DMS153 (cell line): Measurements from ENCODE around the gene DOCK9.
"Not testable (repeated sequence)": the region's sequence is repeated elsewhere in the genome, so short reads cannot be mapped to it uniquely, and the experiment has no call there.

Experiments
- DNase-seq: peaks from one replicate; lab custom pipeline; 2025; lab: John Stamatoyannopoulos, UW

Gene DOCK9

DNA sequence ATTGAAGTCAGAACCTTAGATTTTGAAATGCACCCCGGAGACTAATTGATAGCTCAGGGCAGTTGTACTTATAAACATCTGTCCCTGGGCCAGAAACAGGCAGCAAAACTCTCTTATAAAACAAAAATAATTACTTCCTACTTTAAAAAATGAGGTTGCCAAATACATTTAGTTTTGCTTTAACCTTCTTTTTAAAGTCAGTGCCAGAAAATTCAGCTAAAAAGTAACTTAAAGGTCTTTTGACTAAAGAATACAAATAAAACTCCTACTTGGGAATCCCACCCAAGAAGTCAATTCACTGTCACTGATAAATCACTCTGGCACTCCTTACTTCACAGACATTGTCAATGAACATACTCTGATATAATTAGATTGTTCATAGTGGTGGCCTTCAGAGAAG lies 60.7 kb downstream of the DOCK9 start:
- DNase-seq, result no peak

DNA sequence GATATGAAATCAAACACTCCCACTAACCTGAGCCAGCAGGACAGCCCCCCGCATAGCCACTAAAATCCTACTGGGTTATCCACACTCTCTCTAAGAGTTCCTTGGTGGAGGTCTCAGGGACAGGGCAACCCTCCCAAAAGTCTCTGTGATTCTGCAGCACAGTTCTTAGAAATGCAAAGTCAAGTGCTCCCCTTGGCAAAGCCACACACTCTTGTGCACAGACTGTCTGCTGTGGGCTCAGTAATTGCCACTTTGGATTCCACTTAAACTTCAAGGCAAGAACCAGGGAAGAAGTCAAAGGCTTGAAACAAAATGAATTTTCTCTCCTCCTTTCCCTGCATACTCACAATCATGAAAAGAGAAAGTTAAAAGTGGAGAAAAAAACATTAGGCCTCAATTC lies 61.5 kb downstream of the DOCK9 start:
- DNase-seq, result no peak

DNA sequence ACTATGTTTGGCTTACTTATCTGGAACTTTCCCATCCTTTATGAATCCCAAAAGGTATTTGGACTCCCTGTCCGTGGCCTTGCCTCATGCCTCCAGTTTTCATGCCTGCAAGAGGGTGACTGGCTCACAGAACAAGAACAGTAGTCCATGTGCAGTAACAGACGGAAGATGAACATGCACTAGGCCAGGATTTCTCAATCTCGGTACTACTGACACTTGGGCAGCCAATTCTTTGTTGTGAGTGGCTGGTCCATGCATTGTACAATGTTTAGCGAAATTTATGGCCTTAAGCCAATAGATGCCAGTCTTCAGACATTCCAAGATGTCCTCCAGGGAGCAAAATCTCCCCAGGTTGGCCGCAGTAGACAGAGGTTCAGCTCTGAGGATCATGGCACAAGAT lies 61.9 kb downstream of the DOCK9 start:
- no peak for DNase-seq

DNA sequence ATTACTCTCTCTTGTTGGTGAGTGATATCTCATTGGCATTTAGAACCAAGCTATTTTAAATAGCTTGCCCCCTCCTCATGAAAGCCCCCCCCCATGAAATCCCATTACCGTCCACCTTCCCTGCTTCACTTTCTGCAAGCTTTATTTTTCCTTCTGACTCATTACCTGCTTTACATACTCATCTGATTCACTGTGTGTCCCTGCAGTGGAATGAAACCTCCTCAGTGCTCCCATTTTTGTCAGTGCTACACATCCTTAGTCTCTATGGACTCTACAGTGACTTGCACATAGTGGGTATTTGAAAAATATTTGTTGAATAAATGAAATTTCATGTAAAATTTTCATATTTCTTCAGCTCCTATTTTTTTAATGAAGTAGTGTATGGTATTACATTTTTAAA lies 62.3 kb downstream of the DOCK9 start:
- no peak for DNase-seq

DNA sequence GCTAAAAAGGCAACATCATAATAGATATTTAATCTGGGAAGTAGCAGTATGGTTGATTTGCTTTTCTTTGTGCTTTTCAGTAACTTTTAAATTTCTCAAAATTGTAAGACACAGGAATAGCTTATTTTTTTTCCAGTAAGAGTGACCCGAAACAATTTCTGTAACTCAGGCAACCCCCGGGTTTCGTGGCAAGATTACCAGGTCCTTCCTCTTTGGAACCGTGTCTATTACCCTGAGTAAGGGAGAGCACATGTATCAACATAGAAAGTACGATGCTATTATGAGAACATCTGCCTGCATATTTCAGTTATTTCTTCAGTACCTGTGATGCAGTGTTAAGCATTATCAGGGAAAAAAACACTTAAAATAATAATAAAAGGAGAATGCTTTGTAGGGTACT lies 64.1 kb downstream of the DOCK9 start:
- DNase-seq, result no peak

DNA sequence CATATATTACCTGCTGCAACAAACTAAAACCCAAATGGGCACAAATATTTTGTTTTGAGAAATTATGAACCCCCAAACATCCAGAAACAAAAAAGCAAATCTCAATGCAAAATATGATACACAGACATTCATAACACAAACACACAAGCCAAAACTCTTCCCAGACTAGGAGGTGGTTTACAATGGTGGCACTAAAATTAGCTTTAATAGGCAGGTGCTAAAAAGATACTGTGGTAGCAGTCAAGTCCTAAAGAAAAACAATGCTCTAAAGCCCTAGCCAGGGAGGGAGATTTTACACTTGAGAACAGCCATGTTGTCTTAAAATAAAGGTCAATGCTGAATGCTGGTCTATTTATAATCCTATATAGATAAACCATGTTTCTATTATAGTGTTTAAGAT lies 65.0 kb downstream of the DOCK9 start:
- DNase-seq, result no peak

DNA sequence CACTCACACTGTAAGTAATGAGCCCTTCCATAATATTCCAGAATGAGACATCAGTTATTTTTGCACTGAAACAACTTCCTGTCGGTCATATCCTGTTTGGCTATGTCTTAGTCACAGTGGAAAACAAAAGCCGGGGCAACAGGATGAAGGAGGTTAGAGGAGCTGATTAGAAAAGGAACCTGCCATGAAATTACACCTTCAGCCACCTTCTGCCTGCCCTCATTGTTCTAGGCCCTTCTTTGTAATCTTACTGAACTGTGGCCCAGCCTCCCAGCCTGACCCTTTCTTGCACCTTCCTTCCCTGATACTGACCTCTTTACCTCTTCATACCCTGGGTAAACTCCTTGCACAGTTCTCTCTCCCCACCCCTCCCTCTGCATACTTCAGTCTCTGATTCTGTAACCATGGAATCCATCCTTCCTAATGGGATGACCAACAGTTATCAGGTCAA lies 67.3 kb downstream of the DOCK9 start:
- DNase-seq, result peak; percentile 28

DNA sequence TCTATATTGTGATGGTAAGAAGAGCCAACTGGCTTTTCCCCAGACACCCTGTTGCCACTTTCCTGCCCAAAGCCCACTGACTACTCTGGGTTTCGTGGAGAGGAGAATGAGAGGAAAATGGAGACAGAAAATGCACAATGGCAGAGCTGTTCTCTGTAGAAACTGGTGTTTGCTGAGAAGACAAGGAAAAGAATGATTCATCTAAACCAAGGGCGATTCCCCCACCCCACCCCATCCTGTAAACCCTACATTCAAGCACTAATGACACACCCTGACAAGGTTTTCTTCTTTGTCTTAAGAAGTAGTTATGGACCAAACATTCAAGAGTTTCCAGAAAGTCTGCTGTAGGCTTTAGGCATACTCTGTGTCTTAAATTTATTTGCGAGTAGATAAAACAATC lies 68.8 kb downstream of the DOCK9 start:
- no peak for DNase-seq

DNA sequence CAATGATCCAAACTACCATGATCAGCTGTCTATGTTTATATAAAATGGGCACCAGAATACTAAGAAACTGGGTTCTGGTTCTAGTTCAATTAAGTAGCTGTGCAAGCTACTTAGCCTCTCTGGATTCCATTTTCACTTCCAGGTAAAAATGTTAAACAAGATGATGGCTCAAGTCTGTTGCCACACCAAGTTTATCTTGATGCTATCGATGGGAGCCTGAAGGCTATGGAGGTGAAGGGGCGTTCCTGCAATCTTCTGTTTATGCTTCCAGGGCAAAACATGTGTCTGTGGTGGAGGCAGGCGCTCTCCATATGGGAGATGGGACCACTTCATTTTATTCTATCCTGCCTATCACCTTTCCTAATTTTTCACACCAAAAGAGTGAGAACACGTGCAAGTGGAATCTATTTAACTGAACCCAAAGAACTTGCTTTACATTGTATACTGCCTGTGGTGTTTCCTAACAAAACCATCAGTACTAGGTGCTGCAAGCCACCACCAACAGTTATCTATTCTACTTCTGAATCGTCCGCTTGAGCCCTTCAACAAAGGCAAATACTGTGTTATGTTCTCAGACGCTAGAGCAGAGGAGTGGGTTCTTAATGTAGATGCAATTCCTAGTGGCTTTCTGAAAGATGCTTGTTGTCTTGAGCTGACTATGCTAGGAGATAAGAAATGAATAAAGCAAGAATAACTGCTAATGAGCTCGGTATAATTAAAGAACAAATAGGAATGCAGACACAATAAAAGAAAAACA lies 70.9 kb downstream of the DOCK9 start:
- DNase-seq, result no peak

DNA sequence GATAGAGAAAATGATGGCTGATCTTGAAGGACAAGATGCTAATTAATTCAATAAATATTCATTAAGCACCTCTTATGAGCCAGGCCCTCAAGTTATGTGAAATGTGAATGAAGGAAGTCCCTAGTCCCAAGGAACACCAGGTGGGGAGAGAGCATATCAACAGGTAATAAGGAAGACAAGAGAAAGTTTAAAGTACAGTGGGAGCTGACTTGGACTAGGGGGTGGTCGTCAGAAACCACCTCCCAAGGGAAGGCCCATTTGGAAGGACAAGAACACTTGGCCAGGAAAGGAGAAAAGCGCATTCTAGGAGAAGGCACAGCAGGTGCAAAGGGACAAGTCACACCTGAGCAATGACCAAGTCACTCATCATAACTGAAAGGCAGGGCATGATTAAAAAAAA lies 72.7 kb downstream of the DOCK9 start:
- no peak for DNase-seq

DNA sequence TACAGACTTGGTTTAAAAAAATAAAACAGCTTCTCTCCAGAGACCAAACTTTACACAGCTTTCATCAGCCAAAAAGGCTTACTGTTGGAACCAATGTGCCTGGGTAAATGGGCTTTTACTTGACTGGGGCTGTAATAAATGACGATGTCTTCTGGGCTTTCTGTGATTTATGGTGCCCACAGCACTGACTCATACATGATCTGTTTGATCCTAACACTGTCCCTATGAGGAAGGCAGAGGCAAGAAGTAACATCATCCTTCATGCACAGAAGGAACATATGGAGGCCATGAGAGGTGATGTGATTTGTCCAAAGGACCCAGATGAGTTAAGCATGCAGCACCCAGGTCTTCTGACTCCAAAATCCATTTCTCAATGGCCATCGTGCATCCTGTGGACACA lies 77.4 kb downstream of the DOCK9 start:
- no peak for DNase-seq

DNA sequence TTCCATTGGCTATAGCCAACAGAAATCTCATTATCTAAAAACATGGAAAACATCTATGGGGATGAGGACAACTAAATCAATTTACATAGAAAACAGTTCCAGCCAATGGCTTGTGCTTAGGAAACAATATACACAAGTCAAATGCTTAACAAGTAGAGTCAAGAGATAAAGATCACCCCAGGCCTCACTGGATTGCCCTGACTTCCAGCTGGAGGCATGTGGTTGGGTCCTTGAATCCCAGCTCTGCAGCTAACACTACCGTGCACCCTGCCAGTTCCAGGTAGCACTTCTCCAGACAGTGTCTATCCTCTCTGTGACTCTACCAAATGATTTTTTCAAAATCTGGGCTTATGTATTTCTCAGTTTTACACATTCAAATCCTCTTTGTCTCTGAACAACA lies 80.2 kb downstream of the DOCK9 start:
- DNase-seq, result no peak

DNA sequence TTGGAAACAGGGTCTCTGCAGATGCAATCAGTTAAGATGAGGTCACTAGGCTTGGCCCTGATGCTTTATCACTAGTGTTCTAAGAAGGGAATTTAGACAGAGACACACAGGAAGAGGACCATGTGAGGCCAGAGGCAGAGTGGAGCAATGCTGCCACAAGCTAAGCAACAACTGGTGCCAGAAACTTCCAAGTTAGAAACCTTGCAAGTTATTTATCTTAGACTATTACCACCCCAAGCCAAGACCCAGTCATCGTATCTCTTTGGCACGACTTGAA lies 81.1 kb downstream of the DOCK9 start:
- DNase-seq, result no peak

DNA sequence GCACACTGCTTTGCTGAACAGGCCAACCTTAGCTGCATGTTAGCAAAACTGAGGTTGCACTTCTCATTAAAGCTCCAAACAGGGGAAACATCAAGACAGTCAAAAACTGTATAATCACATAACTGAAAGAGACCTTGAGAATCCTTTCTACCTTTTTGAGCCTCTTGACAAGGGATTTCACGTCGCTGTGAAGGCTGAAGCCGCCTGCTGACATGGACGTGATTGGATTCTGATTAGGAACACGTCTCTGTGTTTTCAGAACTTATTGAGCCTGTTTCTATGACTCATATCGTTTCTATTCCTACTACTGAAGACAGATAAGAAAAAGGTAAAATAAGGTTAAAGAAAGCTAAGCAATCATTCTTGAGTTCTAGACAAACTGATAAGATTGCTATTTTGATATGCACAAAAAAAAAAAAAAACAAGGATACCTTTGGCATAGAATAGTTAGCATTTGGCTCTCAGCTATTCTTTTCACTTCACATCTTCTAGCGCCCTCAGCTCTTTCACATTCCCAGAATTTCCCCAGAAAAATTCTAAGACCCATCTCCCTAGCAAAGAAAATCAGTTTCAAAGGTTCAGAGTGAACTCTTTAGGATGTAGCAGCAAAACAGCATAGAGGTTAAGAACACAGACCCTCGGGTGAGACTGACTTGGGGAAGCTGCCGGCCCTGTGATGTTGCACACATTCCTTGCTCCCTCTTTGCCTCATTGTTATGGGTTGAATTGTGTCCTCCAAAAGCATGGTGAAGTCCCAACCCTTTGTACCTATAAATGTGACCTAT lies 81.6 kb downstream of the DOCK9 start:
- DNase-seq, result no peak

DNA sequence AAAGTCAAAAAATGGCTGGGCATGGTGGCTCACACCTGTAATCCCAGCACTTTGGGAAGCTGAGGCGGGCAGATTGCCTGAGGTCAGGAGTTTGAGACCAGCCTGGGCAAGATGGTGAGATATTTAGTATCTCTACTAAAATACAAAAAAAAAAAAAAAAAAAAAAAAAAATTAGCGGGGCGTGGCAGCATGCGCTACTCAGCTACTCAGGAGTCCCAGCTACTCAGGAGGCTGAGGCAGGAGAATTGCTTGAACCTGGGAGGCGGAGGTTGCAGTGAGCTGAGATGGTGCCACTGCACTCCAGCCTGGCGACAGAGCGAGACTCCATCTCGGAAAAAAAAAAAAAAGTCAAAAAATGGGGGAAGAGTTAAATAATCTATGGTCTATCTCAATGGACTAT lies 83.0 kb downstream of the DOCK9 start:
- DNase-seq, result not testable (repeated sequence)

DNA sequence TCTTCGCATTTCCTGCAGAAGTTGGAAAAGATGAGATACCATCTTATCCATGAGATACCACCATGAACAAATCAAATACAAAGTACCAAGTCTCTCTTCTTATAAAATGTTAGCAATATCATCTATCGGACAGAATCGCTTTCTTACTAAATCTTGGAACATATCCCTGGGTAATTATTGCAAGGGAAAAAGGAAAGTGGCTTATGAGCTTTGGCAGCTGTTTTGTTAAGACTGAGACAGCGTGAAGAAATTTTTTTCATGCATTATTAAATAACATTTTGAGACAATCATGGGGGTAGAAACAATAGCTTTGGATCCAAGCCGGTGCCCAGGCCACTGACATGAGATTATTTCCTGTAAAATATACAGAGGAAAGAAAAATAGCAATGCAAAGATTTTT lies 84.5 kb downstream of the DOCK9 start:
- DNase-seq, result no peak

DNA sequence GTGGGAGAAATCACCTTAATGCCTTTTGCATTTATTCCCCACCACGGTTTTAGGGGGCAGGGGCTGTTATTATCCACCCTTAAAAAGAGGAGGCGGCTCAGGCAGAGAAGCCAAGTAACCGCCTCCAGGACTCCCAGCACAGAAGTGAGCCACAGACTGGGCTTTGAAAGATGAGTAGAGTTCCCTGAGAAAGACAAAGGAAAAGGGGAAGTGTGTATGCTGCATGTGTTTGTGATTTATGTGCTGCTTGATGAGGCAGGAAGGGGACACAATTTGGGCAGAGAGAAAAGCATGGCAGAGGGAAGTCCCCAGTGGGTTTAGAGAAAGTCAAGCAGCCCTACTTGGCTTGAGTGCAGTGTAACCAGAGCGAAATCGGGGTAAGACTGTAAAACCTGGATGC lies 85.0 kb downstream of the DOCK9 start:
- DNase-seq, result no peak

DNA sequence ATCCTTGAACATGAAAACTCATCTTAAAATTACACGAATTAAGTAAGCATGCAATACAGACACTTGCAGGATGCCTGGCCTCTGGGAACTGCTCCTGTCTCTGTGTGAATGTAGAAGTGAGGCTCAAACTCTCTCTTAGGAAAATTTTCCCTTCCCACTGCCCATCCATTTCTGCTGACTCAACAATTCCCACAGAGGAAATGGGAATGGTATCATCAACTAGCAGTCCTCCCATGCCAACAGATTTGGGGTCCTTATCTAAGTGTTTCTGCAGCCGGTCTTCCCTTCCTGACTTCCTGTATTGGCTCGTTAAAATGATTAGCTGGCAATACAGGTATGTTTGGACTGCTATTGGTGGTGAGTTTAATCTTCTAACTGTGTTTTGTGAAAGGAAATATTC lies 85.8 kb downstream of the DOCK9 start:
- no peak for DNase-seq

DNA sequence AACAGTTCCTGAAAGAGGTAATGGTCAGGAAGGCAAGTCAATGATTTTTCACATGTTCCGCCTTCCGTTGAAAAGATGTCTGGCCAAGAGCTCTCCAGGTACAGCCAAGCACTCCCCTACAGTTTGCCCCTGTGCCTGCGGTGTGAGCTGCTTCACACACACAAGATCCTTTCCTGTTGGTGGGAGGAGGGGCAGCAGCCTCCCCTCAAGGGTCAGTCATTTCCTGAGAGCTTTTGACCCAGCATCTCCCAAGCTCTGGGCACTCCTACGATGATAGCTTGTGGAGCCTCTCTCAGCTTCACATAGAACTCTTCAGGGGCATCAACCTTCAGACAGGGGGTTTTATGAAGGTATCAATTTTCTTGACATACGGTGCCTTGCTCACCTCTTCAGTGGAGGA lies 86.9 kb downstream of the DOCK9 start:
- DNase-seq, result no peak

DNA sequence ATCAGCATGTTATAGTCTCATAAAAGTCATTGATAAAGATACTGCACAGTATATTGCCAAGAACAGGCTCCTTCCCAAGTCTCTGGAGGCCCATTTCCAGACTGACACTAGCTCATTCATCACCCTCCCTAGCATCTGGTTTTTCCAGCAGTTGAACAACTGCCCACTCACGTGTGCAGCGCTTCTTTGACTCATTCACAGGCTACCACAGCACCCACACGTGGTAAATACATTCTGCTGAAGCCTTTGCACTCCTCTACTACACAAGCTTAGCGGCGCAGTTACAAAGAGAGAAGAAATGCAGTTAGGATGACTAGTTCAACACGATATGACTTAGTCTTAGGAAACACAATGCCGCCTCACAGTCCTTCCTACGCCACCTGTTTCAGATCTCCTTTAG lies 87.7 kb downstream of the DOCK9 start:
- no peak for DNase-seq

DNA sequence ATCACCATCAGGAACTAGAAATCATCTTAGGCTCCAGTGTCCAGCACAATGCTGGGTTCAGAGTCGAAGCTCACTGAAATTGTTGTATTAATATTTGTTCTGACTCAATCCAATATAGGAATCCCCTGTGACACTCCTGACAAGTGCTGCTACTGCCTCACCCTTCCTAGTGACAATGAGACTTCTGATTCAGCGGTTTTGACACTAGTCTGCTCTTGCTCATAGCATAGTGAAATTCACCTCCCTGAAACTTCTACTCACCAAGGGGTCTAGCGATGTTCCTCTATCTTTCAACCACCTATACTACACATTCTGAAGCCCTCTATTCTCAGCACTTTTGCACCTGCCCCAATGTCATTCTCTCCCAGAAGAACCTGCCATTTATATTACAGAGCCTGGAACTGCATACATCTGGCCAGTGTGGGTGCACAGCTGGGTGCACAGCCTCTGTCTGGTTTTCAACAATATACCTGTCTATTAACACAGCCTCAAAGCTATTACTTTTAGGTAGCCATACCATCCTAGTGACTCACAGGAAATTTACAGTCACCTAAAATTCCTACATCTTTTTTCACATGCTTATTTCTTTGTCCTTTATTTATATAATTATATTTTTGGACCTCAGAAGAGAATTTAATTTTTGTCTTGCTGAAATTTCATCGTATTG lies 88.3 kb downstream of the DOCK9 start:
- no peak for DNase-seq

DNA sequence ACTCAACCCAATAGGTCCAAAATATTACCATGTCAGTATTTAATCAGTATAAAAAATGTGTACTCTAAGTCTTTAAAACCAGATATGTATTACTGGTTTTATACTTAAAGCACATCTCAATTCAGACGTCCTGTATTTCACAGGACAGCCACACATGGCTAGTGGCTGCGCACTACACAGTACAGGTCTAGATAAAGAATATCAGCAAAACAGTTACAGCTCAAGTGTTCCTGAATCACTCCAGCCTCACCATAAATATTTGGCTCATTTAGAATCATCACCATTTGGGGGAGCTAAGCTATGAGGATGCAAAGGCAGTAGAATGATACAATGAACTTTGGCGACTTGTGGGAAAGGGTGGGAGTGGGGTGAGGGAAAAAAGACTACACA lies 89.0 kb downstream of the DOCK9 start:
- no peak for DNase-seq

DNA sequence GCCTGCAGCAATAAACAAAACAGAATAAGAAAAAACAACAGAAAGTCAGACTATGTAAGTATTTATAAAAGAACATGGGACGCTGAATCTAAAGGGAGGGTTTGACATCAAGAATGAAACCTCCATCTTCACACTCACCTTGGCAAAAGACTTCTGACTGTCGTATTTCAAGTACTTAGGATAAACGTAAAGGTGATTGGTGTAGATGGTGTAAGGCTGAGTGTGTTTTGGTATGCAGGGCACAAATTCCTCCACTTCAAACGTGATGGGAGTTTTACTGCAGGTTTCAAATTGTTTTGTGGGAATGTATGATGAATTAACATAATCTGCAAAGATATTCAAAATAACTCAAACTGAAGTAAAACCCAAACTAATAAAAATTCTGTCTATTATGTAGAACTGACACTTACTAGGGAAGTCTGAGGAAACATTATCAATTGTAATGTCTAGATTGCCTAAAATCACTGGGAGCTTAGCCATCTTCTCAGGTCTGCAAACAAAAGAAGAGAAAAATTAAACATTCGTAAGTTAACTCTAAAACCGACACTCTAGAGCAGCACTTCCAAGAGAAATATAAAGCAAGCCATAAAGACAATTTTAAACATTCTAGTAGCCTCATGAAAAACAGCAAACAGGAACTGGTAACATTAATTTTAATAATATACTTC lies 89.5 kb downstream of the DOCK9 start:
- DNase-seq, result no peak
